Pons (tissue), 1 donor: ENCODE results near the gene PGLYRP2.

Source experiments
- DNase-seq: peaks from one replicate; pipeline ENCODE4 v3.0.0-alpha.2; 2016; ENCODE audit warnings: low spot score

Gene PGLYRP2

DNA sequence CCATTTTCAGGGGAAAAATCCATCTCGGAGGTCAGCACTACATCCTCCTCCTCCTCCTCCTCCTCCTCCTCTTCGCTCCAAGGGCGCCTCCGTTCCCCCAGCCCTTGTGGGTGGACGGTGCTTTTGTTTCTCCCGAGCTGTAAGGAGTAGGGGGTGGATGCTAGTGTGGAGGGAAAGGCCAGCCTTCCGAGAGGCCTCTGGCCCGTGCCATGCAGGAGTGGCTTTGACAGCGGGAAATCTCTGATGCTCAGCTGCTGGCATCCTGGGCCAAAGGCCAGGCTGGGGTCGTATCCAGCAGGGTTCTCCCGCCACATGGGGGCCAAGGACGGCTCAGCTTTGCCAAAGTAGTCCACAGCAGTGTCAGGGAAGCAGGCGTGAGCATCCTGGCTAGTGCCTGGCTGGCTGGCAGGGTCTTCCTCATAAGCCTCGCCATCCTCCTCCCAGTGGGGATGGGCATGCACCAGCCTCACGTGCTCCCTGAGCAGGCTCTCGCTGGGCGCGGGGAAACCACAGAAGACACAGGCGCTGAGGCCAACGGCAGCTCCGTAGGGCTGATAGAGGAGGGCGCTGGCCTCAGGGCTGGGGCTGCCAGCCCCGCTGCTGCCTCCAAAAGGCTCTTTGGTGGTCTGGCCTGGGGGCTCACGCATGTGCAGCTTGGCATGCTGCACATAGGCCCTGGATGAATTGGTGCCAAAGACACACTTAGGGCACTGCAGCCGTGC lies 40.1 kb downstream of the PGLYRP2 start:
- DNase-seq = no peak

DNA sequence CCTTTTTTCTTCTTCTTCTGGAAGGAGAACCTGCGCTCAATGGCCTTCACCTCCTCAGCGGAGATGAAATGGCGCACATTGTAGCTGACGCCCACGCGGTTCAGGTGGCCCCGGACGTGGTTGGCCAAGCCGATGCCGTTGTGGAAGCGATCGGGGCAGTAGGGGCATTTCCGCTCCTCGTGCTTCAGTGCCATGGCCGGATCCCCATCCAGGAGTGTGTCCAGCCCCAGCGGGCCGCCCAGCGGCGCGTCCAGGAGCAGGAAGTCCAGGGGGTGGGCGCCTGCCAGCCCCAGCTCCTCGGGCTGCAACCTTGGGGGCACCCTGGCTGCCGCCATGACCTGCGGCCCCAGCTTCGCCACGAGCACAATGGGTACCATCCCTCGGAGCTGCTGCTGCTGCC lies 40.7 kb downstream of the PGLYRP2 start:
- DNase-seq = no peak

DNA sequence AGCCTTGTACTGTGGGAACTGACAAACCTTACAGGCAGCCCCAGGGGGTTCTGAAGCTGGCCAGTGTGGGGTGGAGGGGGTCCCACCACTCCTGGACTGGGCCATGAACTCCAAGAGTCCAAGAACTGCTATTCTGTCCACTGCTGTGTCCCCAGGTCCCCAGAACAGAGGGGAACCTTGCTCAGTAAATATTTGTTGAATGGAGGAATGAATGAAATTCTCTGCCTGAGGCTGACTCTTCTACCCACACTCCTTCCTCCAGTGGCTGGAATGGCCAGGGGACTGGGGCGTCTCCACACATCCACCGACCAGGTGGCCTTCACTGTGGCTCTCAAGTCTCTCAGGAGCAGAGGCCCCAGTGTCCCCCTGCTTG lies 41.2 kb downstream of the PGLYRP2 start:
- DNase-seq = no peak

DNA sequence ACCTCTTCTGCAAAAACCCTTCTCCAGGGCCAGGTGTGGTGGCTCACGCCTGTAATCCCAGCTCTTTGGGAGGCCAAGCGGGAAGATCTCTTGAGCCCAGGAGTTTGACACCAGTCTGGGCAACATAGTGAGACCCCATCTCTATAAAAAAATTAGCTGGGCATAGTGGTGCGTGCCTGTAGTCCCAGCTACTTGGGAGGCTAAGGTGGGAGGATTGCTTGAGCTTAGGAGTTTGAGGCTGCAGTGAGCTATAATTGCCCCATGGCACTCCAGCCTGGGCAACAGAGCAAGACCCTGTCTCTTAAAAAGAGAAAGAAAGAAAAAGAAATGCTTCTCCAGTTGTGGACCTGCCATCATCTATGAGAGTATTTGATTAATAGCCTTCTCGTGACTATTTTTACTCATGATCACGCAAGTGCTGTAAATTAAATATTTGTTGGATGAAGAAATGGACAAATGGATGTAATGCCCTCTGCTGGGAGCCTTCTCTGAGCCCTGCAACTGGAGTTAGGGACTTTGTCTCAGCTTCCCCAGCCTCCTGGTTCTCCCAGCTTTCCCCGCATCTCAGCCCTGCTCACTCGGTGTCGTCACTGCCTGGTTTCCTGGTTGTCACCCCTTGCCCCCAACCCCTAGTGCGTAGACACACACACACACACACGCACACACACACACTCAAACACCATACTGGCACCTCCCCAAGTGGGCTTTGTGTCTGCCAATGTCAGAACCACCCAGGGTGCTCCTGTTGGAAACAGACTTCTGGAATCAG lies 41.8 kb downstream of the PGLYRP2 start:
- no peak for DNase-seq

DNA sequence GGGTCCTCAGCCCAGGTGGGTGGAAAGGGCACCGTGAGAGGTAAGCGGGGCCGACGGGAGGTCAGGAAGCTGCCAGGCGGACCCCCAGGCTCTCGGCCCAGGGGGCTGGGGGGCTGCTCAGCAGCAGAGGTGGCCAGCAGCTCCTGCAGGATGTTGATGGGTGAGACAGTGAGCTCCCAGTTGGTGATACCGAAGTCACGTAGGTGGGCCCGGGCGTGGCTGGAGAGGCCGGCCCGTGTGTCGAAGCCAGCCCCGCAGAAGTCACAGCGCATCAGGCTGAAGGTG lies 42.5 kb downstream of the PGLYRP2 start:
- DNase-seq = no peak

DNA sequence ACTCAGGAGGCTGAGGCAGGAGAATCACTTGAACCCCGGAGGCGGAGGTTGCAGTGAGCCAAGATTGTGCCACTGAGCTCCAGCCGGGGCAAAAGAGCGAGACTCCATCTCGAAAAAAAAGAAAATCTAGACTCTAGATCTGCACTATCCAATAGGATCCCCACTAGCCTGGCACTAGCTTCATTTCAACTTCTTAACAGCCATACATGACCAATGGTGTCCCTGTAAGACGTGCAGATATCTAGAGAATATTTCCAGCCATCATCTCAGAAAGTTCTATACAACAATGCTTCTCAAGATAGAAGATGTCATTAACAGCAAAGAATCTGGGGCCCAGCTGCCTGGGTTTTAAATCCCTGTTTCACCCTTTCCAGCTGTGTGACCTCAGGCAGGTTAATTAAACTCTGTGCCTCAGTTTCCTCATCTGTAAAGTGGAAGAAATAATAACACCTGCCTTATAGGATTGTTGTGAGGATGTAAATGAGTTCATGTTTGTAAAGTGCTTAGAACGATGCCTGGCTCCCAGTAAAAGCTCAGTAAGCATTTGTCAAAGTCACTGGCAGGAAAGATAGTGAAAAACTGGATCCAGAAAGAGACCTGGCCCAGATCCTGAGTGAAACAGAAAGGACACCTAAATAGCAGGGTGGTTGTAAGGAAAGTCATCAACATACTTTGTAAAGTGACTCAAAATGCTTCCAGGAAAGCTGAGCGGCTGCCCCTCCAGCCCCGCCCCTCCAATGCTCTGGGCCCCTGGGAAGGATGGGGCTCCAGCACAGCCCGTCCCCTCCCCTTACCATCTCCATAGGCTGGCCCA lies 43.1 kb downstream of the PGLYRP2 start:
- DNase-seq = no peak

DNA sequence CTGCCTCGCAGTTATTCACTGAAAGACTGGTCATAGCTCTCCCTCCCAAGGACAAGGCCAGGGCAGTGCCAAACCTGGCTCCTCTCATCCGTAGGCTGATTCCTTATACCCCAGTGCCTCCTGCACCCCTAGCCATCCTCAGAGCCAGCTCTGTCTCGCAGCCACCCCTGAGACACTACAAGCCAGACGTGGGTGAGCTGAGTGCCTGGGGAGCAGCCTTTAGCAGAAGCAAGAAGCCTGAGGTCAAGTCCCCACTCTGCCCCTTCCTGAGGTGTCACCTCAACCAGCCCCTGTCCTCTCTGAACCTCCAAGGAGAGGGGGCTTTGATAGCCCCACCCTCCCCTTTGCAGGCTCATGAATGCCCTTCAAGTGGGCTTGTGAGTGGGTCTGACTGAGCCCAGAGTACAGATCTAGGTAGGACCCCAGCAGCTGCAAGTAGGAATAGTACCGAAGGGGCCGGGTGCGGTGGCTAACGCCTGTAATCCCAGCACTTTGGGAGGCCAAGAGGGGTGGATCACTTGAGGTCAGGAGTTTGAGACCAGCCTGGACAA lies 45.7 kb downstream of the PGLYRP2 start:
- DNase-seq = no peak

DNA sequence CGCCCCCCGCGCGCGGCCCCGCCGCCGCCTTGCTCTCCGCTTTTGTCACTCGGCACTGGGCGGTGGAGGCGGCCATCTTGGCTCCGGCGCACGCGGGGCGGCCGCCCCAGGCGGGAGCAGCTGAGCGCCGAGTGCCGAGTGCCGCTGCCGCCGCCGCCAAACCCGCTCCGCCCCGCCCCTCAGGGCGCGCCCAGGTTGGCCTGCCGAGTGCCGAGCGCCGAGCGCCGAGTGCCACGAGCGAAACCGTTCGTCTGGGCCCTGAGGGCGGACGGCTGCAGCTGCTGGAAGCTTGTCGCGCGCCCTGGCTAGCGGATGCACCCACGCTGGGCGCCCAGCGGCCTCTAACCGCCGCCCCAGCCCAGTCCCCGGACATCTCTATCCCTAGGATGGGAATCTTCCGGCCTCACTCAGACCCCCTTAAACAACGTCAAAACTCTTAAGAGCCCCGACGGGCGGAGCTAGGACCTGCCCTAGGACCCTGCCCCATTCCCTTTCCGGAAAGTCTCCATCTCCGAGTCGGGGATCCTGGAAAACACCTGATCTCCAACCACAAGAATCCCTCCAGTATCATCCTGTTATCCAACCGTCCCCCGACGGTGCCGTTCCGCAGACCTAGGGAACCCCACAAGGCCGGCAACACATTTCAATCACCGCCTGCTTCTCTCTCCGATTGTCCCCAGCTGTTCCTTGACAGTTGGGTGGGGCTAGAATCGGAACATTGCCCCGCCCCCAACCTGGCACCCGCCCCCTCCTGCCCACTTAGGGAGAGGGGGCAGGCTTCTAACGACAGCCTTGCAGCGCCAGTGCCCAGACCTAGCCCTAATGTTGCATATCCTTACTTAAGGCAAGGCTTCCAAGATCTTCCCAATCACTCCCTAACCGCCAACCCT lies 46.4 kb downstream of the PGLYRP2 start:
- DNase-seq = peak; percentile 71

DNA sequence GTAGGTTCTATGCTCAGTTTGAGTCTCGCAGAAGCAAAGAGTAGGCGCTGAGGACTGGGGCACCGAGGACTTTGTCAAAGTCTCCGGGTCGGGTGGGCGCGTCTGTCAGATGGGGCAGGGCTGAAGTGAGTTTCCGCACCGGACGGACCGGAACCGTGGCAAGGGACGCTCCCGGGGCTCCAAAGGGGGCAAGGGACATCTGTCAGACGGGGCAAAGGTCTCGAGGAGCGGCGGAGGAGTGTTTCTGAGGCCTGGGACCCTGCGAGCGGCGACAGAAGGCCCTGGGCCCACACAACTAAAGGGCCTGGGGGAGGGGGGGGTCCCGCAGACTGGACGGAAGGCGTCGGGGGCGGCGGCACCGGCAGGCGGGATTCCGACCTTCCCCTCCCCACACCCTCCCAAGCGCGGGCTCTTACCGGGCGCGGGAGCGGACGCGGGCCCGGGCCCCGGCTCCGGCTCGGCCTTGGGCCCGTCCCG lies 47.2 kb downstream of the PGLYRP2 start:
- no peak for DNase-seq

DNA sequence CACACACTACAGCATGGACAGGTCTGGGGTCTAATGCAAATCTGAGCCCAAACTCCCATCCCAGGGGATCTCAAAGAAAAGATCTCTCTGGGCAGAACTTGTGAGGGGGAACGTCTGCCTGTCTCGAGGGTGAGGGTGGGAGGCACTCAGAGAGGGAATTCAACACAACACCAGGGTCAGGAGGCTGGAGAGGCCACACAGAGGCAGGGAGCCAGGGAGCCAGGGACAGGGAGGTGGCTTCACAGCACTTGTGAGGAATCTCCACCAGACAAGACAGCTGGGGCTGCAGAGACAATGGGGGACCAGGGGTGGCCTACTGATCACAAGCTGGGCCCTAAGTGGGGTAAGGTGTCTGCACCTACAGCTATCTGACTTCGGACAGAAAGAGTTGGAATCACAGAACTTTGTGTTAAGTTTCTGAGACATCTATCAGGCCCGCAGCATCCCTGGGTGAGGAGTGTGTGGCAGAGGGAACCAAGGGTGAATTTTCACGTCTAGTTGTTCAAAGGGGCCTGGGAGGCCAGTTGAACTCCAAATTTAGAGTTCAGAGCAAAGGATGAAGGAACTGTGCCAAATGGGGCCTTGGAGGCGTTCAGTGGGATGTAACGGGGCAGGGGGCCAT lies 47.8 kb downstream of the PGLYRP2 start:
- DNase-seq = no peak

DNA sequence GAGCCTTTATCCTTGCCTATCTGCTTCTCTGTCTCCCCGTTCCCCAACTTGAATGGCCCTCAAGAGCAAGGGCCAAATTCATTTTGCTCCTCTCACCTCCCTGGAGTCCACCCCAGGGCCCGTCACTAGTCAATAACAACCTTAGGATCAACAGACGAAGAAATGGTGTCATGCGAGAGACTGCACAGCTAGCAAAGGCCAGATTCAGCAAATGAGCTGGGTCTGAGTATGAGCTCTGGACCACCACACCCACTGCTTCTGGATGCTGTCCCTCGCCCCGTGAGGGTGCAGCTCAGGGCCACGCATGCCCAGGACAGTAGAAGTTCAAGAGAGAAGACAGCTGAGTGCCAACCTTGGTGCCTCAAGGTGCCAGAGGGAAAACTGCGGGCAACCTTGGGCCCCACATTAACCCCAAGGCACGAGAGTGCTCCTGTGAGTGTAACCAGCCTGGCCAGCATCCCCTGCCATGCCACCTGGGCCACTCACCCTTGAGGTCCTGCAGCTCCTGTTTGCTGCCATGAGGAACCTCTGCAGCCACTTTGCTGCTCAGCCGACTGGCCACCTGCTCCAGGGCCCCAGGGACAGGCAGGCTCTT lies 48.7 kb downstream of the PGLYRP2 start:
- no peak for DNase-seq

DNA sequence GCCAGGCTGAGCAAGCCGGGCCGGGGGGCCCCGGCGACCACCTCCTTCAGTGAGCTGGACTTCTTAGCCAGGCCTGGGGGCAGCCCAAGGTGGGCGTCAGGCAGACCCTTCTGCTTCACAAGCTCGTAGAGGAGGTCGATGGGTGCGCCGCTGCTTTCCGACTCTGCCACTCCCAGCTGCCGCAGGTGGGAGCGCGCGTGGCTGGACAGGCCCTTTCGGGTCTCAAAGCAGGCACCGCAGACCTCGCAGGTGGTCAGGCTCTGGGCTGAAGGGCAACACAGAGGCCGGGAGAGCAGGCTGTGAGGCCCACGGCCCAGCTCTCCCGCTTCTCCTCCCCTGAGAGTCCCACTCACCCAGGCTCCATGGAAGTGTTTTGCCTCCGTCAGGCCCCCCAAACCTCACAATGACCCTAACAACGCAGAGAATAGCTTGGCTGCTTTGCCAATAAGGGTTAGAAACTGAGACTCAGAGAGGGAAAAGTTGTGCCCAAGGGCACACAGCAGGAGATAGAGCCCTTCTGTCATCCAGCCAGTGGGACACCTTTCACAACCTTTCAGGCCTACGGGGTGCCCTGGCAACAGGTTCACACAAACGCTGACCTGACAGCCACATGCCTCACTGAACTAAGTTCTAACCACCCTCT lies 49.4 kb downstream of the PGLYRP2 start:
- no peak for DNase-seq

DNA sequence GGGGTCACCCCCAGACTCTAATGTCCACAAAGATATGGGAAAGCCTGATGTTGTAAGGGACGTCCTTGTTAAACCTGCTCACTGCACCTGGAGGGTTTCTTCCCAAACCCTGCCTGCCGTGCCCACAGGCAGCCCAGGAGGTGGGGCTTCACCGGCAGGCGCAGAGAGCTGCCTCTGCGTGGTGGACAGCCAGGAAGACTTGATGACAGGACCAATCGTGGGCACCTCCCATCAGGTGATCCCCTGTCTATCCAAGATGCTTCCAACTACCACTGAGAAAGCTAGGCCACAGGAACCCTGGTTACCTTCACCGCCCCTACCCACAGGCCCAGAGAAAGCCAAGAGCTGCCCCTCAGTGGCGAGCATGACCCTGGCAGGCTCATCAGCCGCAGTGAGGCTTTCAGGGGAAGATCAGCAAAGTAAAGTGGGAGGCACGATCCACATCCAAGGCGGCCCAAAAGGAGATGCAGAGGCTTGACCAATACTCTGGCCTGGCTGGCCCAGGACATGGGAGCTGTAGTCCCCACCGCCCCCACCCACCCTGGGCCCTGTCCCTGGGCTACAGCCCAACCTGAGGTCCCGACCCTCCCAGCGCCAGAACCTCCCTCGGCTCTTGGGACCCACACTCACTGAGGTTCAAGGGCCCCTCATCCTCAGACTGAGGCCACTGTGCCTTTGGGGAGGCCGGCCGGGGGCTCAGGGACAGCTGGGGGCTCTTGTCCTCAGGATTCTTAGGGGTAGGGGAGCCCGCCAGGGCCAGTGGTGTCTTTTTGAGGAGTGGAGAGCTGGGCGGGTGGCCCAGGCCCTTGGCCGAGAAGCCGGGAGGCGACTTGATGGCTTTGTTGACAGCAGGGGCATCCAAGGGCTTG lies 50.1 kb downstream of the PGLYRP2 start:
- DNase-seq = no peak

DNA sequence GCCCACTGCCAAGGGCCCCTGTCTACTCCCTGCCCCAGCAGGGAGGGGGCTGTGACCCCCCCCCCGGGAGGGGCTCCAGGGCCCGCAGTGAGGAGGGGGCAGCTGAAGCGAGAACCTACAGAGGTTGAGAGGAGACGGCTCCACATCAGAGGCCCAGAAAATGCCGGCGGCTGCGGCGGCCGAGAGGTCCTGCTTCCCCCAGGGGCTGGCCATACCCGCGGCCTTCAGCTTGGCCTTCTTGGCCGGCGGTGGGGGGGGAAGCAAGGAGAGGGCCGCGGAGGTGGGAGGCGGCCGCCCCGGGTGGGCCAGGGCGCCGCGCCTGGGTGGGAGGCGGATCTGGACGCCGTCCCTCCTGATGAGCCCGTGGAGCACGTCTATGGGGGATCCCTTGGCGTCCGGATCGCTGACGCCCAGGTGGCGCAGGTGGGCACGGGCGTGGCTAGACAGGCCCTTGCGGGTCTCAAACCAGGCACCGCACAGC lies 51.3 kb downstream of the PGLYRP2 start:
- no peak for DNase-seq

DNA sequence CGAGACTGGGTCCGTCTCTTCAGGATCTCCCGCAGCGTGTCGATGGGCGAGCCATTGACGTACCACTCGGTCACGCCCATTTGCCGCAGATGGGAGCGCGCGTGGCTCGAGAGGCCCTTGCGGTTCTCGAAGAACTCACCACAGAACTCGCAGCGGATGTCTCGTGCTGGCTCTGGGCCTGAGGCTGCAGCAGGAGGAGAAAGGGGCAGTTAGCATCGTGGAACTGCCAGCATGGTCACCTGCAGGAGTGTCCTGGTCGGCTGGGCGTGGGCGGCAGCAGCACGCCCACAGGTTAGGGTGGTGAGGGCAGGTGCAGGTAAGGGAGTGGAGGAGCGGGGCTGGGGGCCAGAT lies 52.0 kb downstream of the PGLYRP2 start:
- no peak for DNase-seq

DNA sequence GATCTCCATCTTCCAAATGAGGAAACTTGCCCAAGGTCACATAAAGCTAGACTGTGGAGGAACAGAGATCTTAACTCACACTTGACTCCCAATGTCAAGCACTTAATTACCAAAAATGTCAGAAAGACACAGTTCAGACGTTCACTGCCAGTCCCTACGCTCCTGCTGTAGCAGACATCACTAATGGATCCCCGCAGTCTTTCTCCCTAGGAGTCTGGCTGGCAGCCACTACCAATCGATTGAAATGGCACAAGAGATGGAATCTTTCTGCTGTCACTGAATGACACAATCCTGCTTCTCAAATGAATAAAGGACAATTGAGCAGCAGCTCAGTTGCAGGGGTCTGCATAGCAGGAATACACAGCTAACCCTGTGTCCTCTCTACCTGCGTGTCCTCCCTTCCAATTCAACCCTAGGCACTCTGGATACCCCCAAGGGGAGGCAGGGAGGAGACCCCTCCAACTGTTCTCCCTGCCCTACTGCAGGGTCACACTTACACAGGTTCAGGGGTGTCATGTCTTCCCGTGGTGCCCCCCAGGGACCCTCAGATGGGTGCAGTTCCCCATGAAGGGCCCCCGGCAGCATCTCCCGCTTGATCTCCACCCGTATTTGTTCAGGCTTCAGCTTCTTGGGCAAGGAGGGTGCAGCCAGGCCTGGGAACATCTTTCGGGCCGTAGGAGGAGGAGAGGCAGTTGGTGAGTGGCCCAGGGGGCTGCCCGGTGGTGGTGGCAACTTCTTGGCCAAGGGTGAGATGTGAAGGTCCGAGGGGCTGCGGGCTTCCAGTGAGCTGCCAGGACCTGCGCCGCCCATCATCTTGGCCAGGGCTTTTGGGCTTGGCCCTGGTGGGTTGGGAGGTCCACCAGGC lies 52.6 kb downstream of the PGLYRP2 start:
- DNase-seq = no peak

DNA sequence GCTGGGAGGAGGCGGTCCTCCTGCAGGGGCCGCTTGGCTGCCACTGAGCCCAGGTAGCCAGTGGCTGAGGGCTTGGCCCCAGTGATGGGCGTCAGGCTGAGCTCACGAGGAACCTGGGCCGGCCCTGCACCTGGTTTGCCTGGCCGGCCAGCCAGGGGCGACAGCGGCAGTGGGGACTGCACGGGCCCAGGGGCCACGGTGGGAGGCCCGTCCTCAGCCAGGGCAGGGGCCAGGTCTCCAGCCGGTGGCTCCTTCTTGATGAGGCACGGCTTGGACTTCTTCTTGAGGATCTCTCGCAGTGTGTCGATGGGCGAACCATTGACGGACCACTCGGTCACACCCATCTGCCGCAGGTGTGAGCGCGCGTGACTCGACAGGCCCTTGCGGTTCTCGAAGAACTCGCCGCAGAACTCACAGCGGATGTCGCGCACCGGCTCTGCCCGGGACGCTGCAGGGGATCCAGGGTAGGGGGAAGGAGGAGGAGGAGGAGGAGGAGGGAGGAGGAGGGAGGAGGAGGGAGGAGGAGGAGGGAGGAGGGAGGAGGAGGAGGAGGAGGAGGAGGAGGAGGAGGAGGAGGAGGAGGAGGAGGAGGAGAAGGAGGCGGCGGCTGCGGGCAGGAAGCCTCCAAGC lies 53.9 kb downstream of the PGLYRP2 start:
- no peak for DNase-seq
